ENCODE results near the gene SEZ6L. TPM values are rescaled to one million over a fixed set of nuclear protein-coding genes. Genes with fewer than 3 reads are reported as not detected.

SEZ6L gene
- total and polyA plus RNA-seq, 10 donors: 0.02 to 0.72 (median 0.30) TPM; not detected in 2

GRCh38 chr22:26234296-26234695 lies 65.0 kb downstream of the SEZ6L start:
- intact Hi-C loops (cut with DNase I; ENCODE audit: low total_unique reads): no loop called here
- Histone ChIP-seq H3K4me3 (no peak overlapping the region), H3K9me3 (no peaks in the 10 kb centered on the region), H3K4me1 (no peaks in the 10 kb centered on the region), H3K36me3 (no peaks in the 10 kb centered on the region), H3K27me3 (replicated peaks in 1 of 7) (peaks cover 0 to 87% (median 0%) of the 10 kb centered on the region in 7 donors), H3K27ac (no peak overlapping the region)
- no peak for DNase-seq
- no peak for TF ChIP-seq POLR2AphosphoS5 (IDR thresholded peaks at IDR 0.05)
- no peak for TF ChIP-seq POLR2A (IDR thresholded peaks at IDR 0.05)
- TF ChIP-seq, protein P1, sequence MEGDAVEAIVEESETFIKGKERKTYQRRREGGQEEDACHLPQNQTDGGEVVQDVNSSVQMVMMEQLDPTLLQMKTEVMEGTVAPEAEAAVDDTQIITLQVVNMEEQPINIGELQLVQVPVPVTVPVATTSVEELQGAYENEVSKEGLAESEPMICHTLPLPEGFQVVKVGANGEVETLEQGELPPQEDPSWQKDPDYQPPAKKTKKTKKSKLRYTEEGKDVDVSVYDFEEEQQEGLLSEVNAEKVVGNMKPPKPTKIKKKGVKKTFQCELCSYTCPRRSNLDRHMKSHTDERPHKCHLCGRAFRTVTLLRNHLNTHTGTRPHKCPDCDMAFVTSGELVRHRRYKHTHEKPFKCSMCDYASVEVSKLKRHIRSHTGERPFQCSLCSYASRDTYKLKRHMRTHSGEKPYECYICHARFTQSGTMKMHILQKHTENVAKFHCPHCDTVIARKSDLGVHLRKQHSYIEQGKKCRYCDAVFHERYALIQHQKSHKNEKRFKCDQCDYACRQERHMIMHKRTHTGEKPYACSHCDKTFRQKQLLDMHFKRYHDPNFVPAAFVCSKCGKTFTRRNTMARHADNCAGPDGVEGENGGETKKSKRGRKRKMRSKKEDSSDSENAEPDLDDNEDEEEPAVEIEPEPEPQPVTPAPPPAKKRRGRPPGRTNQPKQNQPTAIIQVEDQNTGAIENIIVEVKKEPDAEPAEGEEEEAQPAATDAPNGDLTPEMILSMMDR (IDR thresholded peaks at IDR 0.05 in 8 of 11, conservative IDR thresholded peaks at IDR 0.05 in 3 of 11): no peak
- WGBS, 5 donors: 30 to 51% (median 36%) methylated on average over 5 of the region's 5 CpGs

GRCh38 chr22:26235792-26236487 lies 66.7 kb downstream of the SEZ6L start:
- no peaks in the 10 kb centered on the region for H3K4me1 ChIP-seq
- no peak overlapping the region for H3K27ac ChIP-seq
- intact Hi-C loops (cut with DNase I; ENCODE audit: low total_unique reads): no loop called here
- no peak overlapping the region for H3K4me3 ChIP-seq
- no peak for TF ChIP-seq POLR2AphosphoS5 (IDR thresholded peaks at IDR 0.05)
- TF ChIP-seq, protein P1 (IDR thresholded peaks at IDR 0.05 in 8 of 11, conservative IDR thresholded peaks at IDR 0.05 in 3 of 11): no peak
- no peak for TF ChIP-seq POLR2A (IDR thresholded peaks at IDR 0.05)
- no peaks in the 10 kb centered on the region for H3K9me3 ChIP-seq
- no peak for DNase-seq
- peaks cover 0 to 76% (median 0%) of the 10 kb centered on the region in 7 donors for H3K27me3 ChIP-seq (replicated peaks in 1 of 7)
- no peaks in the 10 kb centered on the region for H3K36me3 ChIP-seq
- 68 to 83% (median 81%) methylated on average over 10 to 11 of the region's 11 CpGs for WGBS, 5 donors

GRCh38 chr22:26236991-26237390 lies 67.7 kb downstream of the SEZ6L start:
- no peak for DNase-seq
- intact Hi-C loops (cut with DNase I; ENCODE audit: low total_unique reads): no loop called here
- peaks cover 0 to 79% (median 0%) of the 10 kb centered on the region in 7 donors for H3K27me3 ChIP-seq (replicated peaks in 1 of 7)
- 62 to 86% (median 70%) methylated on average over 6 of the region's 6 CpGs for WGBS, 5 donors
- H3K27ac ChIP-seq: no peak overlapping the region
- TF ChIP-seq POLR2A (IDR thresholded peaks at IDR 0.05): no peak
- no peak for TF ChIP-seq POLR2AphosphoS5 (IDR thresholded peaks at IDR 0.05)
- TF ChIP-seq, protein P1 (IDR thresholded peaks at IDR 0.05 in 8 of 11, conservative IDR thresholded peaks at IDR 0.05 in 3 of 11): no peak
- no peaks in the 10 kb centered on the region for H3K4me1 ChIP-seq
- no peak overlapping the region for H3K4me3 ChIP-seq
- no peaks in the 10 kb centered on the region for H3K36me3 ChIP-seq
- H3K9me3 ChIP-seq: no peaks in the 10 kb centered on the region

- Histone ChIP-seq H3K9me3 (no peaks in the 10 kb centered on the region), H3K36me3 (no peaks in the 10 kb centered on the region), H3K4me1 (no peaks in the 10 kb centered on the region), H3K27me3 (replicated peaks in 1 of 7) (peaks cover 0 to 69% (median 0%) of the 10 kb centered on the region in 7 donors), H3K4me3 (no peak overlapping the region), H3K27ac (no peak overlapping the region)
- 54 to 88% (median 62%) methylated on average over 3 of the region's 3 CpGs for WGBS, 5 donors
- intact Hi-C loops (cut with DNase I; ENCODE audit: low total_unique reads): no loop called here
- DNase-seq: no peak
- TF ChIP-seq POLR2AphosphoS5 (IDR thresholded peaks at IDR 0.05): no peak
- TF ChIP-seq, protein P1 (IDR thresholded peaks at IDR 0.05 in 8 of 11, conservative IDR thresholded peaks at IDR 0.05 in 3 of 11): no peak
- no peak for TF ChIP-seq POLR2A (IDR thresholded peaks at IDR 0.05)
These were observed 69.3 kb downstream of the SEZ6L start for GRCh38 chr22:26238596-26238995.

All from spleen (tissue), 11 donors.